Activated naive CD4-positive, alpha-beta T cell treated with anti-CD3 and anti-CD28 coated beads, Interleukin-2, amount 50 U/mL, for 24 hours (primary cell): ENCODE measurements around the gene TINAG.

ENCODE experiments used
- H3K27ac Mint-ChIP-seq: one replicate; pipeline ENCODE4 v1.8.0; 2021; ENCODE audit warnings: mild to moderate bottlenecking, mixed read lengths
- H3K27me3 Mint-ChIP-seq: one replicate; pipeline ENCODE4 v1.8.0; 2021; ENCODE audit warnings: mixed read lengths
- H3K36me3 Mint-ChIP-seq: one replicate; pipeline ENCODE4 v1.8.0; 2021; ENCODE audit warnings: mixed read lengths
- H3K4me1 Mint-ChIP-seq: one replicate; pipeline ENCODE4 v1.8.0; 2021; ENCODE audit warnings: mixed read lengths
- H3K4me3 Mint-ChIP-seq: one replicate; pipeline ENCODE4 v1.8.0; 2021; ENCODE audit warnings: mild to moderate bottlenecking, mixed read lengths
- H3K9me3 Mint-ChIP-seq: one replicate; pipeline ENCODE4 v1.8.0; 2021; ENCODE audit warnings: mixed read lengths

The TINAG gene

GRCh38 chr6:54361188-54361587 lies 52.9 kb downstream of the TINAG start:
- Mint-ChIP-seq H3K27me3 (no peaks in the 10 kb centered on the region), H3K27ac (no peak overlapping the region)

GRCh38 chr6:54361734-54362133 lies 53.5 kb downstream of the TINAG start:
- Mint-ChIP-seq H3K4me3 (no peak overlapping the region), H3K4me1 (no peaks in the 10 kb centered on the region), H3K36me3 (no peaks in the 10 kb centered on the region), H3K27ac (no peak overlapping the region), H3K27me3 (no peaks in the 10 kb centered on the region), H3K9me3 (peaks cover 7% of the 10 kb centered on the region)

More at GRCh38 chr6:54361188-54361587, 52.9 kb downstream of the TINAG start:
- peaks cover 8% of the 10 kb centered on the region for H3K9me3 Mint-ChIP-seq
- no peaks in the 10 kb centered on the region for H3K4me1 Mint-ChIP-seq
- no peak overlapping the region for H3K4me3 Mint-ChIP-seq
- no peaks in the 10 kb centered on the region for H3K36me3 Mint-ChIP-seq

- no peak overlapping the region for H3K27ac Mint-ChIP-seq
- H3K4me1 Mint-ChIP-seq: no peaks in the 10 kb centered on the region
- no peaks in the 10 kb centered on the region for H3K36me3 Mint-ChIP-seq
- H3K4me3 Mint-ChIP-seq: no peak overlapping the region
- H3K9me3 Mint-ChIP-seq: no peaks in the 10 kb centered on the region
- no peaks in the 10 kb centered on the region for H3K27me3 Mint-ChIP-seq
Measured at GRCh38 chr6:54366667-54367327, 58.6 kb downstream of the TINAG start.

GRCh38 chr6:54377776-54378175 lies 69.5 kb downstream of the TINAG start:
- Mint-ChIP-seq H3K4me3 (no peak overlapping the region), H3K9me3 (no peaks in the 10 kb centered on the region), H3K4me1 (no peaks in the 10 kb centered on the region), H3K27ac (no peak overlapping the region), H3K36me3 (no peaks in the 10 kb centered on the region), H3K27me3 (no peaks in the 10 kb centered on the region)

- Mint-ChIP-seq H3K27me3 (no peaks in the 10 kb centered on the region), H3K4me3 (no peak overlapping the region)
Measured at GRCh38 chr6:54386295-54386694, 78.1 kb downstream of the TINAG start.

DNA sequence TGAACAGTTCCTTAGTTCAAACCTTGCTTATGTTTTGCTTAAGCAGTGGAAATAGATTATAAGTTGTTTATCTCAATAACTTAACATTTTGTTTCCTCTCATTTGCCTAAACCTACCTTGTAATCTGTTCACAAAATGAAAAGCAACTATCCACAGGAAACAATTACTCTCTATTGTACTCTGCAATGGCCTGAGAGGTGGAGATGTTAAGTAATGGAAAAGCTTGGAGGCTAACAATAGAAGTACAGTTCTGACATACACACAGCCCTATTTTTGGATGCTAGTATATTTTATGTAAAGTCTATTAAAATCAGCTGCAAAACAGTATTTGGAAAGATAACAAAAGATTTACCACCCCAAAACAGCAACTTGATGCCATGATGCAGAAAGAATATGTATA lies 82.1 kb downstream of the TINAG start:
- Mint-ChIP-seq H3K36me3 (no peaks in the 10 kb centered on the region), H3K27ac (no peak overlapping the region), H3K9me3 (peaks cover 22% of the 10 kb centered on the region), H3K27me3 (no peaks in the 10 kb centered on the region), H3K4me1 (no peaks in the 10 kb centered on the region), H3K4me3 (no peak overlapping the region)

More at GRCh38 chr6:54386295-54386694, 78.1 kb downstream of the TINAG start:
- peaks cover 5% of the 10 kb centered on the region for H3K9me3 Mint-ChIP-seq
- H3K4me1 Mint-ChIP-seq: no peaks in the 10 kb centered on the region
- no peak overlapping the region for H3K27ac Mint-ChIP-seq
- no peaks in the 10 kb centered on the region for H3K36me3 Mint-ChIP-seq

GRCh38 chr6:54391577-54391976 lies 83.3 kb downstream of the TINAG start:
- no peak overlapping the region for H3K27ac Mint-ChIP-seq
- no peaks in the 10 kb centered on the region for H3K36me3 Mint-ChIP-seq
- H3K9me3 Mint-ChIP-seq: peaks cover 24% of the 10 kb centered on the region
- H3K27me3 Mint-ChIP-seq: no peaks in the 10 kb centered on the region
- H3K4me3 Mint-ChIP-seq: no peak overlapping the region
- H3K4me1 Mint-ChIP-seq: no peaks in the 10 kb centered on the region

- H3K27me3 Mint-ChIP-seq: no peaks in the 10 kb centered on the region
- H3K9me3 Mint-ChIP-seq: no peaks in the 10 kb centered on the region
- H3K27ac Mint-ChIP-seq: no peak overlapping the region
- no peak overlapping the region for H3K4me3 Mint-ChIP-seq
- H3K4me1 Mint-ChIP-seq: no peaks in the 10 kb centered on the region
- H3K36me3 Mint-ChIP-seq: no peaks in the 10 kb centered on the region
Measured at GRCh38 chr6:54403096-54403495, 94.9 kb downstream of the TINAG start.

DNA sequence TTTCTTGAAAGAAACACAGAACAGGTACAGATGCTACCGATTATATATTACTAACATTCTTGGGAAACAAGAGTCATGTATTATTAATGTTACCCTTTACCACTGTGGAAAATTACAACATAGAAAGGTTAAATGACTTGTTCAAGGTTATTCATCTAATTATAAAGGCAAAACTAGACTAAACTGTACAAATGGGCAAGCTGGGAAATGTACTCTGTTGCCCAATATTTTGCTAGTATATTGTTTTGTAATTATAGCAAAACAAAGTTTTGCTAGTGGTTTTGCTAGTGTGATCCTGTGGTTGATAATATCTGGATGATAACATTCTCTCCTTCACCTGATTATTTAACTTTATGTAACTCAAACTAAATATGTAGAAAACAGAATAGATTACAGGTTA lies 96.5 kb downstream of the TINAG start:
- Mint-ChIP-seq H3K4me1 (no peaks in the 10 kb centered on the region), H3K27ac (no peak overlapping the region), H3K4me3 (no peak overlapping the region), H3K9me3 (peaks cover 4% of the 10 kb centered on the region), H3K27me3 (no peaks in the 10 kb centered on the region), H3K36me3 (no peaks in the 10 kb centered on the region)

- Mint-ChIP-seq H3K27me3 (no peaks in the 10 kb centered on the region), H3K9me3 (peaks cover 14% of the 10 kb centered on the region), H3K4me3 (no peak overlapping the region), H3K27ac (no peak overlapping the region), H3K36me3 (no peaks in the 10 kb centered on the region), H3K4me1 (no peaks in the 10 kb centered on the region)
Measured at GRCh38 chr6:54411767-54412166, 103.5 kb downstream of the TINAG start.

GRCh38 chr6:54415517-54415916 lies 107.3 kb downstream of the TINAG start:
- no peak overlapping the region for H3K27ac Mint-ChIP-seq
- H3K4me3 Mint-ChIP-seq: no peak overlapping the region
- peaks cover 11% of the 10 kb centered on the region for H3K9me3 Mint-ChIP-seq
- no peaks in the 10 kb centered on the region for H3K36me3 Mint-ChIP-seq
- H3K27me3 Mint-ChIP-seq: no peaks in the 10 kb centered on the region
- H3K4me1 Mint-ChIP-seq: no peaks in the 10 kb centered on the region

DNA sequence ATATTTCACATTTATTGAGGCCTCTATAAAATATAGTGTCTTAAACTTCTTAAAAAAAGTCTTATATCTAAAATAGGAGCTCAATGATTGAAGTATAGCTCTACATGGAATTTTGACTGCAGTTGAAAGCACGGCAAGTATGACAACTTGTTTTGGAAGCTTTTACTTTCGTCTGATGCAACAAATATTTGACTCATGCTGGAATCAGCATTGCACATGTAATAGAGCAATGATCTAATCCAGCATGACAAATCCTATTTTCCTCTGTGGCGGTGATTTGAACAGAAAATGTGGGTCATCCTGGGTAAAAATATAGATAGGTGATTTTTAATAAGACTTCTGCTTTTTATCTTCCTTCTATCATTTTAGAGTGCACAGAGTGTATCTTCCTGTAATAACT lies 111.6 kb downstream of the TINAG start:
- no peak overlapping the region for H3K4me3 Mint-ChIP-seq
- no peak overlapping the region for H3K27ac Mint-ChIP-seq
- no peaks in the 10 kb centered on the region for H3K4me1 Mint-ChIP-seq
- no peaks in the 10 kb centered on the region for H3K27me3 Mint-ChIP-seq
- H3K9me3 Mint-ChIP-seq: peaks cover 10% of the 10 kb centered on the region
- H3K36me3 Mint-ChIP-seq: no peaks in the 10 kb centered on the region

GRCh38 chr6:54426995-54427394 lies 118.8 kb downstream of the TINAG start:
- Mint-ChIP-seq H3K4me1 (no peaks in the 10 kb centered on the region), H3K9me3 (no peaks in the 10 kb centered on the region), H3K4me3 (no peak overlapping the region), H3K27ac (no peak overlapping the region), H3K36me3 (no peaks in the 10 kb centered on the region), H3K27me3 (no peaks in the 10 kb centered on the region)

DNA sequence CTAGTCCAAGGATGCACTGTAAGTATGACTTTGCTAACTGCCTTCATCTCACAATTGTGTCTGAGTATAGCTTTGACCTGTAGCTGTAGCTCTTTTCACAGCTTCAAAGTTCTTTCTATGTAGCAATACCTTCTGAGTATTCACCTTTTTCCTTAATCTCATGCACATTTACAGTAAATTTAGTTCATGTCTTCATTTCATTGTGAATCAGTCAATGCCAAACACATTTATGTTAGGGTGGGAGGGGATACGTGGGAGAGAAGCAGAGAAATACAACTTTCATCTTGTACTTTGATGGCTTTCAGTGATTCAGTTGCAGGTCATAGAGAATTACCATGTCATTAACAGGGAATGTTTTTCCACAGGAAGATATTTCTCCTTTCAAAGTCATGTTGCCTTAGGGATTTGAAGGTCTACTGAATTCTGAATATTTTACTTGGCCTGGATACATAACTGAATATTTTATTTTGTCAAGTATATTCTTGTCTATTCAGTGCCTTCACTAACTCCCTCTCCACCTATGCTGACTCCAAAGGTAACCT lies 119.2 kb downstream of the TINAG start:
- Mint-ChIP-seq H3K27ac (no peak overlapping the region), H3K4me1 (no peaks in the 10 kb centered on the region), H3K9me3 (no peaks in the 10 kb centered on the region), H3K27me3 (no peaks in the 10 kb centered on the region), H3K36me3 (no peaks in the 10 kb centered on the region), H3K4me3 (no peak overlapping the region)

- no peak overlapping the region for H3K4me3 Mint-ChIP-seq
- no peaks in the 10 kb centered on the region for H3K27me3 Mint-ChIP-seq
- H3K27ac Mint-ChIP-seq: no peak overlapping the region
- H3K4me1 Mint-ChIP-seq: no peaks in the 10 kb centered on the region
- no peaks in the 10 kb centered on the region for H3K9me3 Mint-ChIP-seq
- no peaks in the 10 kb centered on the region for H3K36me3 Mint-ChIP-seq
Measured at GRCh38 chr6:54428431-54428830, 120.2 kb downstream of the TINAG start.

- H3K27me3 Mint-ChIP-seq: no peaks in the 10 kb centered on the region
- H3K4me3 Mint-ChIP-seq: no peak overlapping the region
- no peaks in the 10 kb centered on the region for H3K9me3 Mint-ChIP-seq
- H3K27ac Mint-ChIP-seq: no peak overlapping the region
- no peaks in the 10 kb centered on the region for H3K36me3 Mint-ChIP-seq
- no peaks in the 10 kb centered on the region for H3K4me1 Mint-ChIP-seq
Measured at GRCh38 chr6:54431466-54431865, 123.2 kb downstream of the TINAG start.
